HEK293 (cell line): ENCODE measurements around the gene PRR18.

Experiments used
- CTCF ChIA-PET: fragments of 350-600 bp; formaldehyde crosslinking; extraction: SDS; loops from one replicate; lab custom pipeline; 2021; ENCODE audit warnings: antibody characterized with exemption; lab: Yijun Ruan, JAX
- POLR2A ChIA-PET: fragments of 300-600 bp; formaldehyde crosslinking; extraction: SDS; loops from one replicate; lab custom pipeline; 2020; ENCODE audit warnings: antibody characterized with exemption, inconsistent platforms; lab: Yijun Ruan, JAX
- H3K27ac ChIP-seq: fragments of 200-500 bp; sonication (Bioruptor generic); 2 replicates; pipeline ENCODE4 v1.5.1; 2014; ENCODE audit warnings: low read depth, low read length, control low read depth, inconsistent platforms; ENCODE audit errors: extremely low read depth
- H3K36me3 ChIP-seq, 2 experiments: fragments of 200-500 bp in 1 of 2; sonication (Bioruptor generic) in 1 of 2; 1 replicate in 1 of 2; 2 replicates in 1 of 2; pipeline ENCODE4 v1.5.1; 2014 to 2017; ENCODE audit warnings: inconsistent platforms in 2 of 2, low read length in 2 of 2; ENCODE audit not compliant: control insufficient read depth in 2 of 2, insufficient read depth in 1 of 2
- H3K4me1 ChIP-seq: fragments of 200-500 bp; sonication (Bioruptor generic); 2 replicates; pipeline ENCODE4 v1.5.1; 2014; ENCODE audit warnings: mild to moderate bottlenecking, low read length, inconsistent platforms; ENCODE audit not compliant: control insufficient read depth, insufficient read depth
- H3K4me3 ChIP-seq: 2 replicates; pipeline ENCODE4 v1.5.1; 2011; ENCODE audit warnings: low read depth, mild to moderate bottlenecking, control low read depth, low read length, moderate library complexity
- H3K9me3 ChIP-seq: fragments of 200-500 bp; sonication (Bioruptor generic); 2 replicates; pipeline ENCODE4 v1.5.1; 2014; ENCODE audit warnings: low read depth, low read length, inconsistent platforms; ENCODE audit not compliant: control insufficient read depth, insufficient read depth
- OVOL3 ChIP-seq: fragments of 450-650 bp; formaldehyde crosslinking; IDR thresholded peaks from 2 replicates; pipeline ENCODE4 v1.5.1; 2016; ENCODE audit warnings: missing biosample characterization, missing genetic modification characterization
- ZFP37 ChIP-seq: fragments of 450-650 bp; formaldehyde crosslinking; IDR thresholded peaks from 2 replicates; pipeline ENCODE4 v1.5.1; 2016; ENCODE audit warnings: missing biosample characterization, missing genetic modification characterization
- ZFP41 ChIP-seq: fragments of 450-650 bp; formaldehyde crosslinking; IDR thresholded peaks from 2 replicates; pipeline ENCODE4 v1.5.1; 2016; ENCODE audit warnings: missing biosample characterization, missing genetic modification characterization, borderline replicate concordance
- ZNF26 ChIP-seq: fragments of 450-650 bp; formaldehyde crosslinking; IDR thresholded peaks from 2 replicates; pipeline ENCODE4 v1.5.1; 2016; ENCODE audit warnings: missing biosample characterization, missing genetic modification characterization
- ZNF324 ChIP-seq: fragments of 450-650 bp; formaldehyde crosslinking; IDR thresholded peaks from 2 replicates; pipeline ENCODE4 v1.5.1; 2016; ENCODE audit warnings: missing biosample characterization, missing genetic modification characterization
- ZNF366 ChIP-seq: fragments of 450-650 bp; formaldehyde crosslinking; conservative IDR thresholded peaks from 2 replicates; pipeline ENCODE4 v1.5.1; 2016; ENCODE audit warnings: missing biosample characterization, missing genetic modification characterization
- ZNF426 ChIP-seq: fragments of 450-650 bp; formaldehyde crosslinking; IDR thresholded peaks from 2 replicates; pipeline ENCODE4 v1.5.1; 2017; ENCODE audit warnings: missing biosample characterization, missing genetic modification characterization, mild to moderate bottlenecking, inconsistent platforms, moderate library complexity
- ZNF501 ChIP-seq: fragments of 450-650 bp; formaldehyde crosslinking; IDR thresholded peaks from 2 replicates; pipeline ENCODE4 v1.5.1; 2016; ENCODE audit warnings: missing biosample characterization, missing genetic modification characterization
- ZNF549 ChIP-seq: fragments of 450-650 bp; IDR thresholded peaks from 2 replicates; pipeline ENCODE4 v1.5.1; 2018; ENCODE audit warnings: missing biosample characterization, missing genetic modification characterization, mild to moderate bottlenecking, inconsistent platforms, moderate library complexity
- ZNF621 ChIP-seq: fragments of 450-650 bp; formaldehyde crosslinking; IDR thresholded peaks from 2 replicates; pipeline ENCODE4 v1.5.1; 2017; ENCODE audit warnings: missing biosample characterization, missing genetic modification characterization
- ZNF660 ChIP-seq: fragments of 450-650 bp; IDR thresholded peaks from 2 replicates; pipeline ENCODE4 v1.5.1; 2018; ENCODE audit warnings: missing biosample characterization, mild to moderate bottlenecking, missing genetic modification characterization
- TF ChIP-seq, protein P1 (sequence below): fragments of 450-650 bp; formaldehyde crosslinking; IDR thresholded peaks from 2 replicates; pipeline ENCODE4 v1.5.1; 2016; ENCODE audit warnings: missing biosample characterization, missing genetic modification characterization, low read depth
- TF ChIP-seq, protein P2 (sequence below): fragments of 450-650 bp; formaldehyde crosslinking; IDR thresholded peaks from 2 replicates; pipeline ENCODE4 v1.5.1; 2016; ENCODE audit warnings: missing biosample characterization, missing genetic modification characterization

Gene PRR18

DNA sequence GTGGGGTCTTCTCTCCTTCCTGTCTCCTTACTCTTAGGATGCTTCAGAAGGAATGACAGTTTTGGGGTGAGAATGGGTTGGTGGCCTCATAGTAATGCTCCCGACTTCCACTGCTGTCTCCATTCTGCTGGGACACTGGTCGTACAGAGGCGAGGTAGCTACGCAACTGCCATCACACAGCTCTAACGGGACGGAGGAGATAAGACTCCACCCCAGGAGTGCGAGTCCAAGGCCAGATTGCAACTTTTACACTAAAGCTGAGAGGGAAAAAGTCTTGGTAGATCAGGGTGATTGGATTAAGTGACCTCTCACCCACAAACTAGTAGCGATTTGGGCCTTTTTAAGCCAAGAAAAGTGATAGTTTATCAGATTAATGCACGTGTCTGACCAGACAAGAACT is 1.8 kb upstream of the PRR18 start:
- POLR2A ChIA-PET, result interaction anchor here (0.6 kb wide), 1 partner anchor 31 kb away, joined by 5 read pairs; no protein-coding TSS in a partner anchor
- Histone ChIP-seq H3K27ac (no peak overlapping the region), H3K9me3 (no peaks in the 10 kb centered on the region), H3K4me1 (no peaks in the 10 kb centered on the region), H3K36me3 (no peaks in the 10 kb centered on the region), H3K4me3 (no peak overlapping the region)
- CTCF ChIA-PET, result interaction anchor here (0.6 to 4.9 kb wide), 4 partner anchors 10 to 1147 kb away, joined by 3 to 37 read pairs (median 17); no protein-coding TSS in a partner anchor
- no peak for TF ChIP-seq ZNF660 (tag by site-specific recombination)

- ChIA-PET CTCF (interaction anchor here (1.9 kb wide), 1 partner anchor 92 kb away, joined by 7 read pairs; no protein-coding TSS in a partner anchor), POLR2A (no interaction called here)
- H3K27ac ChIP-seq, result no peak overlapping the region
- no peaks in the 10 kb centered on the region for H3K9me3 ChIP-seq
- no peaks in the 10 kb centered on the region for H3K36me3 ChIP-seq
- H3K4me1 ChIP-seq, result no peaks in the 10 kb centered on the region
- H3K4me3 ChIP-seq, result no peak overlapping the region
- TF ChIP-seq ZNF26 (tag by site-specific recombination) (no peak), ZNF621 (tag by site-specific recombination) (no peak), ZNF426 (tag by site-specific recombination) (no peak), OVOL3 (tag by site-specific recombination) (no peak), ZNF366 (tag by site-specific recombination) (no peak), ZNF501 (tag by site-specific recombination) (no peak), ZFP41 (tag by site-specific recombination) (no peak), ZNF324 (no peak), ZNF549 (tag by site-specific recombination) (no peak), ZFP37 (tag by site-specific recombination) (no peak)
- TF ChIP-seq, protein P1, sequence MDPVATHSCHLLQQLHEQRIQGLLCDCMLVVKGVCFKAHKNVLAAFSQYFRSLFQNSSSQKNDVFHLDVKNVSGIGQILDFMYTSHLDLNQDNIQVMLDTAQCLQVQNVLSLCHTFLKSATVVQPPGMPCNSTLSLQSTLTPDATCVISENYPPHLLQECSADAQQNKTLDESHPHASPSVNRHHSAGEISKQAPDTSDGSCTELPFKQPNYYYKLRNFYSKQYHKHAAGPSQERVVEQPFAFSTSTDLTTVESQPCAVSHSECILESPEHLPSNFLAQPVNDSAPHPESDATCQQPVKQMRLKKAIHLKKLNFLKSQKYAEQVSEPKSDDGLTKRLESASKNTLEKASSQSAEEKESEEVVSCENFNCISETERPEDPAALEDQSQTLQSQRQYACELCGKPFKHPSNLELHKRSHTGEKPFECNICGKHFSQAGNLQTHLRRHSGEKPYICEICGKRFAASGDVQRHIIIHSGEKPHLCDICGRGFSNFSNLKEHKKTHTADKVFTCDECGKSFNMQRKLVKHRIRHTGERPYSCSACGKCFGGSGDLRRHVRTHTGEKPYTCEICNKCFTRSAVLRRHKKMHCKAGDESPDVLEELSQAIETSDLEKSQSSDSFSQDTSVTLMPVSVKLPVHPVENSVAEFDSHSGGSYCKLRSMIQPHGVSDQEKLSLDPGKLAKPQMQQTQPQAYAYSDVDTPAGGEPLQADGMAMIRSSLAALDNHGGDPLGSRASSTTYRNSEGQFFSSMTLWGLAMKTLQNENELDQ (tag by site-specific recombination), result no peak
- TF ChIP-seq, protein P2, sequence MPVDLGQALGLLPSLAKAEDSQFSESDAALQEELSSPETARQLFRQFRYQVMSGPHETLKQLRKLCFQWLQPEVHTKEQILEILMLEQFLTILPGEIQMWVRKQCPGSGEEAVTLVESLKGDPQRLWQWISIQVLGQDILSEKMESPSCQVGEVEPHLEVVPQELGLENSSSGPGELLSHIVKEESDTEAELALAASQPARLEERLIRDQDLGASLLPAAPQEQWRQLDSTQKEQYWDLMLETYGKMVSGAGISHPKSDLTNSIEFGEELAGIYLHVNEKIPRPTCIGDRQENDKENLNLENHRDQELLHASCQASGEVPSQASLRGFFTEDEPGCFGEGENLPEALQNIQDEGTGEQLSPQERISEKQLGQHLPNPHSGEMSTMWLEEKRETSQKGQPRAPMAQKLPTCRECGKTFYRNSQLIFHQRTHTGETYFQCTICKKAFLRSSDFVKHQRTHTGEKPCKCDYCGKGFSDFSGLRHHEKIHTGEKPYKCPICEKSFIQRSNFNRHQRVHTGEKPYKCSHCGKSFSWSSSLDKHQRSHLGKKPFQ (tag by site-specific recombination), result no peak
Measured at GRCh38 chr6:166308769-166309589, 787 bp upstream of the PRR18 start.
